HFFc6 (cell line): ENCODE data around the gene TMEM204. TPM values are rescaled to one million over a fixed set of nuclear protein-coding genes. Genes with fewer than 3 reads are reported as not detected.
A peak's percentile ranks its signal among the peaks of the same experiment; 100 is the strongest.

Experiments used
- DNase-seq: peaks from one replicate; pipeline ENCODE4 v3.0.0-alpha.2; 2018
- H3K27ac Mint-ChIP-seq: 2 replicates; pipeline ENCODE4 v1.8.0; 2020; ENCODE audit warnings: mild to moderate bottlenecking, mixed read lengths
- H3K27me3 Mint-ChIP-seq: 2 replicates; pipeline ENCODE4 v1.8.0; 2021; ENCODE audit warnings: mild to moderate bottlenecking, moderate library complexity, mixed read lengths; ENCODE audit not compliant: insufficient read depth
- H3K36me3 Mint-ChIP-seq: 2 replicates; pipeline ENCODE4 v1.8.0; 2021; ENCODE audit warnings: low read depth, mixed read lengths
- H3K4me1 Mint-ChIP-seq: 2 replicates; pipeline ENCODE4 v1.8.0; 2020; ENCODE audit warnings: low read depth, mixed read lengths
- H3K4me3 Mint-ChIP-seq: 2 replicates; pipeline ENCODE4 v1.8.0; 2020; ENCODE audit warnings: mild to moderate bottlenecking, moderate library complexity, mixed read lengths
- H3K9me3 Mint-ChIP-seq: 2 replicates; pipeline ENCODE4 v1.8.0; 2020; ENCODE audit warnings: mild to moderate bottlenecking, mixed read lengths
- total RNA-seq, 6 experiments: library from RNA; stranded (reverse); fragmentation: NEBNext Ultra II Directional; extraction: Animal tissue kit (Norgen Biotek cat#: 25700); gene quantifications; 2 replicates in 1 of 6; 3 replicates in 5 of 6; pipeline ENCODE4 v1.2.3, GENCODE V29; 2021
- TF ChIP-seq, protein P1 (sequence below): fragments of 200-600 bp; sonication (generic); IDR thresholded peaks from 2 replicates; pipeline ENCODE4 v1.5.0; 2021; ENCODE audit warnings: antibody characterized with exemption, mild to moderate bottlenecking

TMEM204 gene
- total RNA-seq, 6 experiments from 2014 or later, result 15.4 to 28.5 (median 16.2) TPM

- Mint-ChIP-seq H3K27ac (peak overlapping the region; percentile 78), H3K4me3 (peak overlapping the region; percentile 50), H3K4me1 (peaks cover 60% of the 10 kb centered on the region), H3K27me3 (peaks cover 3% of the 10 kb centered on the region), H3K9me3 (no peaks in the 10 kb centered on the region), H3K36me3 (peaks cover 23% of the 10 kb centered on the region)
- DNase-seq, result peak; percentile 3
- TF ChIP-seq, protein P1, sequence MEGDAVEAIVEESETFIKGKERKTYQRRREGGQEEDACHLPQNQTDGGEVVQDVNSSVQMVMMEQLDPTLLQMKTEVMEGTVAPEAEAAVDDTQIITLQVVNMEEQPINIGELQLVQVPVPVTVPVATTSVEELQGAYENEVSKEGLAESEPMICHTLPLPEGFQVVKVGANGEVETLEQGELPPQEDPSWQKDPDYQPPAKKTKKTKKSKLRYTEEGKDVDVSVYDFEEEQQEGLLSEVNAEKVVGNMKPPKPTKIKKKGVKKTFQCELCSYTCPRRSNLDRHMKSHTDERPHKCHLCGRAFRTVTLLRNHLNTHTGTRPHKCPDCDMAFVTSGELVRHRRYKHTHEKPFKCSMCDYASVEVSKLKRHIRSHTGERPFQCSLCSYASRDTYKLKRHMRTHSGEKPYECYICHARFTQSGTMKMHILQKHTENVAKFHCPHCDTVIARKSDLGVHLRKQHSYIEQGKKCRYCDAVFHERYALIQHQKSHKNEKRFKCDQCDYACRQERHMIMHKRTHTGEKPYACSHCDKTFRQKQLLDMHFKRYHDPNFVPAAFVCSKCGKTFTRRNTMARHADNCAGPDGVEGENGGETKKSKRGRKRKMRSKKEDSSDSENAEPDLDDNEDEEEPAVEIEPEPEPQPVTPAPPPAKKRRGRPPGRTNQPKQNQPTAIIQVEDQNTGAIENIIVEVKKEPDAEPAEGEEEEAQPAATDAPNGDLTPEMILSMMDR, result no peak
Measured at GRCh38 chr16:1532081-1532760, 1.2 kb upstream of the TMEM204 start.

GRCh38 chr16:1532771-1533170 lies 695 bp upstream of the TMEM204 start:
- Mint-ChIP-seq H3K36me3 (peaks cover 27% of the 10 kb centered on the region), H3K9me3 (no peaks in the 10 kb centered on the region), H3K27ac (peak overlapping the region; percentile 78), H3K4me1 (peaks cover 60% of the 10 kb centered on the region), H3K27me3 (peaks cover 6% of the 10 kb centered on the region), H3K4me3 (peak overlapping the region; percentile 91)
- DNase-seq, result no peak
- TF ChIP-seq, protein P1, result no peak

- peaks cover 7% of the 10 kb centered on the region for H3K27me3 Mint-ChIP-seq
- TF ChIP-seq, protein P1, result peak; percentile 28; the same call in 1 of the 2 replicates
- H3K9me3 Mint-ChIP-seq, result no peaks in the 10 kb centered on the region
- H3K27ac Mint-ChIP-seq, result peak overlapping the region; percentile 78
- peak overlapping the region; percentile 91 for H3K4me3 Mint-ChIP-seq
- peaks cover 24% of the 10 kb centered on the region for H3K36me3 Mint-ChIP-seq
- DNase-seq, result peak; percentile 36
- peaks cover 55% of the 10 kb centered on the region for H3K4me1 Mint-ChIP-seq
Measured at GRCh38 chr16:1534021-1535020, 855 bp downstream of the TMEM204 start.

GRCh38 chr16:1535391-1536291 lies 2.2 kb downstream of the TMEM204 start:
- peak; percentile 4 for DNase-seq
- no peaks in the 10 kb centered on the region for H3K9me3 Mint-ChIP-seq
- peaks cover 24% of the 10 kb centered on the region for H3K36me3 Mint-ChIP-seq
- H3K4me1 Mint-ChIP-seq, result peaks cover 49% of the 10 kb centered on the region
- TF ChIP-seq, protein P1, result no peak
- H3K27ac Mint-ChIP-seq, result peak overlapping the region; percentile 78
- H3K4me3 Mint-ChIP-seq, result peak overlapping the region; percentile 91
- H3K27me3 Mint-ChIP-seq, result peaks cover 6% of the 10 kb centered on the region

DNA sequence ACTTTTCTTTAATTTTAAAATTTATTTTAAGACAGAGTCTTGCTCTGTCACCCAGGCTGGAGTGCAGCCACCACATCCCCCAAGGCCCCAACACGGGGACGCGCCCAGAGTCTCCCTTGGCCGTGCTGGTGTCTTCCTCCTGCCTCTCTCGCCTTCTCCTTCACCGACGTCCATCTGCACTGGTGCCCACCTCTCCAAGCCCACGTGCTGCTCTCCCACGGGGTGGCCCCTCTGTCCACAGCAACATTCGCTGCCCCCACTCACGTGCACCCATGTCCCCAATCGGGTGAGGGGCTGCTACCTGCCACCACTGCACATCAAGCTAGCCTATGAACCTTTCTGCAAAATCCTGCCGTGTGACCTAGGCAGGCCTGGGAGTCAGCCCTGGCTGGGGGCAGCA lies 3.1 kb downstream of the TMEM204 start:
- Mint-ChIP-seq H3K9me3 (no peaks in the 10 kb centered on the region), H3K27ac (peak overlapping the region; percentile 16; the same call in 1 of the 2 replicates), H3K36me3 (peaks cover 24% of the 10 kb centered on the region), H3K4me1 (peaks cover 39% of the 10 kb centered on the region), H3K27me3 (peaks cover 6% of the 10 kb centered on the region; the same call in 1 of the 2 replicates), H3K4me3 (peak overlapping the region; percentile 61; the same call in 1 of the 2 replicates)
- TF ChIP-seq, protein P1, result no peak
- DNase-seq, result no peak
